KOPT-K1 (cell line): ENCODE results near the gene PCDHGA6.
"Not testable (repeated sequence)": the region's sequence is repeated elsewhere in the genome, so short reads cannot be mapped to it uniquely, and the experiment has no call there.

Experiments used
- H3K27ac ChIP-seq: fragments of 200-600 bp; sonication (generic); 2 replicates; pipeline ENCODE4 v1.5.1; 2016; ENCODE audit warnings: antibody characterized with exemption, mild to moderate bottlenecking, low read depth, low read length; ENCODE audit not compliant: poor library complexity, severe bottlenecking
- H3K36me3 ChIP-seq: fragments of 200-600 bp; sonication (generic); 2 replicates; pipeline ENCODE4 v1.5.1; 2017; ENCODE audit warnings: antibody characterized with exemption, mild to moderate bottlenecking, low read length, moderate library complexity; ENCODE audit not compliant: insufficient read depth
- H3K9me3 ChIP-seq: fragments of 200-600 bp; sonication (generic); 2 replicates; pipeline ENCODE4 v1.5.1; 2017; ENCODE audit warnings: antibody characterized with exemption, low read length, mild to moderate bottlenecking; ENCODE audit not compliant: insufficient read depth, poor library complexity, severe bottlenecking

PCDHGA6 gene

GRCh38 chr5:141398608-141399007 is 24.9 kb downstream of the PCDHGA6 start:
- Histone ChIP-seq H3K27ac (no peak overlapping the region), H3K36me3 (no peaks in the 10 kb centered on the region), H3K9me3 (peaks cover 3% of the 10 kb centered on the region)

DNA sequence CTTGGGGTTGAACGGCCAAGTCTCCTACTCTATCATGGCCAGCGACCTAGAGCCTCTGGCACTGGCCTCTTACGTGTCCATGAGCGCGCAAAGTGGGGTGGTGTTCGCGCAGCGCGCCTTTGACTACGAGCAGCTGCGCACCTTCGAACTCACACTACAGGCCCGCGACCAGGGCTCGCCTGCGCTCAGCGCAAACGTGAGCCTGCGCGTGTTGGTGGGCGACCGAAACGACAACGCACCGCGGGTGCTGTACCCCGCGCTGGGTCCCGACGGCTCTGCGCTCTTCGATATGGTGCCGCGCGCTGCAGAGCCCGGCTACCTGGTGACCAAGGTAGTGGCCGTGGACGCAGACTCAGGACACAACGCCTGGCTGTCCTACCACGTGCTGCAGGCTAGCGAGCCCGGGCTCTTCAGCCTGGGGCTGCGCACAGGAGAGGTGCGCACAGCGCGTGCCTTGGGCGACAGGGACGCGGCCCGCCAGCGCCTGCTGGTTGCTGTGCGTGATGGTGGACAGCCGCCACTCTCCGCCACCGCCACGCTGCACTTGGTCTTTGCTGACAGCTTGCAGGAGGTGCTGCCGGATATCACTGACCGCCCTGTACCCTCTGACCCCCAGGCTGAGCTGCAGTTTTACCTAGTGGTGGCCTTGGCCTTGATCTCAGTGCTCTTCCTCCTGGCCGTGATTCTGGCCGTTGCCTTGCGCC is 26.0 kb downstream of the PCDHGA6 start:
- H3K9me3 ChIP-seq: peaks cover 3% of the 10 kb centered on the region
- H3K36me3 ChIP-seq: no peaks in the 10 kb centered on the region
- no peak overlapping the region for H3K27ac ChIP-seq

DNA sequence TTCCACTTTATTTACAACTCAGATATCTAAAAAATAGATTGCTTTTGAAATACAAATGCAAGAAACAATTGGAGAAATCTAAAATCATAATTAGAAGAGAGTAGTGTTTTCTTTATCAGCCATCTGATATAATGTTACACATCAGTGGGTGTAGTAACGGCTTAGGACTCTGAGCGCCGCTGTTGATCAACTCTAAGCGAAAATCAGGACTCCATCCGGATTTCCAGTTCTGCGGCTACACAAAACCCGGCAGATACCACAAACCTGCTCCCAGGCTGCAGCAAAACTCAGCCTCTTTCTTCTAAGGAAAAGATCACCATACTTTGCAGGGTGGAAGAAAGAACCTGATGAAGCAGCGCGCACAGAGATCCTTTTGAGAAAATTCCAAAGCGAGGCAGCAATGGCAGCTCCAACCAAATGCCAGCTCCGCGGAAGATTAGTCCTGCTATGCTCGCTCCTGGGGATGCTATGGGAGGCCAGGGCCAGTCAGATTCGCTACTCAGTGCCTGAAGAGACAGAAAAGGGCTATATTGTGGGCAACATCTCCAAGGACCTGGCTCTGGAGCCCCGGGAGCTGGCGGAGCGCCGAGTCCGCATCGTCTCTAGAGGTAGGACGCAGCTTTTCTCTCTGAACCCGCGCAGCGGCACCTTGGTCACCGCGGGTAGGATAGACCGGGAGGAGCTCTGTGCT is 29.0 kb downstream of the PCDHGA6 start, which contains the start of gene PCDHGA9:
Gene PCDHGA9 (plus strand): TSS at position 226 of the 691 bp plus-strand sequence. CDS start 175 bp downstream, at position 401.
- Histone ChIP-seq H3K27ac (no peak within 1 kb of the TSS), H3K36me3 (no peaks in the 10 kb centered on the region), H3K9me3 (peaks cover 3% of the 10 kb centered on the region)

DNA sequence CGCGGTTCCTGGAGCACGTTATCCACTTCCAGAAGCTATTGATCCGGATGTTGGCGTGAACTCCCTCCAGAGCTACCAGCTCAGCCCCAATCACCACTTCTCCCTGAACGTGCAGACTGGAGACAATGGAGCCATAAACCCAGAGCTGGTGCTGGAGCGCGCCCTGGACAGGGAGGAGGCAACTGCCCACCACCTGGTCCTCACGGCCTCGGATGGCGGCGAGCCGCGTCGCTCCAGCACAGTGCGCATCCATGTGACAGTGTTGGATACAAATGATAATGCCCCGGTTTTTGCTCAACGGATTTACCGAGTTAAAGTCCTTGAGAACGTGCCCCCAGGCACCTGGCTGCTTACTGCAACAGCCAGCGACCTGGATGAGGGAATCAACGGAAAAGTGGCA is 29.7 kb downstream of the PCDHGA6 start:
- Histone ChIP-seq H3K27ac (no peak overlapping the region), H3K36me3 (no peaks in the 10 kb centered on the region), H3K9me3 (peaks cover 3% of the 10 kb centered on the region)

DNA sequence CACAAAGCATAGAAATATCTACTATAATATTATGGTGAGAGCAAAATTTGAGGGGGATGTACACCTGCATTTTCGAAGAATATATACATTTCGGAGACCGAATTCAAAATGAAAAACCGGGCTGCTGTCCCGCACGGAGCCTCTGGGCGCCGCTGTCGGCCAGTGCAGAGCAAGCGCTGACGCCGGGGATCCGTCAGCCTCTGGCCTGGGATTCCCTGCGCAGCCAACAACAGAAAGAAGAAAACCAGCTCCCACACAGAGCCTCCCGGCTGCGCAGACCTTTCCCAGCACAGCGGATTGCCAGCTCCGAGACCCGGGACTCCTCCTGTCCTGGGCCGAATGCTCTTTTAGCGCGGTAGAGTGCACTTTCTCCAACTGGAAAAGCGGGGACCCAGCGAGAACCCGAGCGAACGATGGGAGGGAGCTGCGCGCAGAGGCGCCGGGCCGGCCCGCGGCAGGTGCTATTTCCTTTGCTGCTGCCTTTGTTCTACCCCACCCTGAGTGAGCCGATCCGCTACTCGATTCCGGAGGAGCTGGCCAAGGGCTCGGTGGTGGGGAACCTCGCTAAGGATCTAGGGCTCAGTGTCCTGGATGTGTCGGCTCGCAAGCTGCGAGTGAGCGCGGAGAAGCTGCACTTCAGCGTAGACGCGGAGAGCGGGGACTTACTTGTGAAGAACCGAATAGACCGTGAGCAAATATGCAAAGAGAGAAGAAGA is 34.3 kb downstream of the PCDHGA6 start, which contains the start of gene PCDHGB6:
Gene PCDHGB6 (plus strand): TSS at position 232 of the 716 bp plus-strand sequence. CDS start 182 bp downstream, at position 414.
- not testable (repeated sequence) for H3K9me3 ChIP-seq, H3K27ac ChIP-seq, H3K36me3 ChIP-seq

- Histone ChIP-seq H3K9me3 (no peaks in the 10 kb centered on the region), H3K27ac (no peak overlapping the region), H3K36me3 (no peaks in the 10 kb centered on the region)
Measured at GRCh38 chr5:141409598-141410306, 36.1 kb downstream of the PCDHGA6 start.

DNA sequence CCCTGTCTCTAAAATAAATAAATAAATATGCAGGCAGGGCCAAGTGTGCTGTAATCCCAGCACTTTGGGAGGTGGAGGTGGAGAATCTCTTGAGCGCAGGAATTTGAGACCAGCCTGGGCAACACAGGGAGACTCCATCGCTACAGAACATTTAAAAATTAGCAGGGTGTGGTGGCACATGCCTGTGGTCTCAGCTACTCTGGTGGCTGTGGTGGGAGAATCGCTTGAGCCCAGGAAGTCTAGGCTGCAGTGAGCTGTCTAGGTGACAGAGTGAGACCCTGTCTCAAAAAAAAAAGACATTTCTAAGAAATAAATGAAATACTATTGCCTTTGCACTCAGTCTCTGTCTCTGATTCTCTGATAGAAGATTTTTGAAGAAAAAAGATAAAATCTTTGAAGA is 37.9 kb downstream of the PCDHGA6 start:
- Histone ChIP-seq H3K27ac (no peak overlapping the region), H3K36me3 (no peaks in the 10 kb centered on the region), H3K9me3 (no peaks in the 10 kb centered on the region)

DNA sequence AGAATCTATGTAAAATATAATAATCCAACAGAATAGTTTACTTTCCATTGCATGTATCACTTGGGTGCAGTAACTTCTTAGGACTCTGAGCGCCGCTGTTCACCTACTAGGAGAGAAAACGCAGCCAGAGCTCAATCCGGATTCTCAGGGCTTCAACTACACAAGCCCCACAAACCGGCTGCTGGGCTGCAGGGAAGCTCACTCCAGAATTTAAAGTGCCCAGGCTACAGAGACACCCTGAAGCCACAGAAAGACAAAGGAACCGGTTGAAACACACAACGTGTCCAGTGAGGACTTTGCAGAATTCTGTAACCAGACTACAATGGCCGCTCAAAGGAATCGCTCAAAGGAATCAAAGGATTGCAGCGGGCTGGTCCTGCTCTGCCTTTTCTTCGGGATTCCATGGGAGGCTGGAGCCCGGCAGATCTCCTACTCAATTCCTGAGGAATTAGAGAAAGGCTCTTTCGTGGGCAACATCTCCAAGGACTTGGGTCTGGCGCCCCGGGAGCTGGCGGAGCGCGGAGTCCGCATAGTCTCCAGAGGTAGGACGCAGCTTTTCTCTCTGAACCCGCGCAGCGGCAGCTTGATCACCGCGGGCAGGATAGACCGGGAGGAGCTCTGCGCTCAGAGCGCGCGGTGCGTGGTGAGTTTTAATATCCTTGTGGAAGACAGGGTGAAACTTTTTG is 39.3 kb downstream of the PCDHGA6 start, which contains the start of gene PCDHGA10:
Gene PCDHGA10 (plus strand): TSS at position 134 of the 686 bp plus-strand sequence. CDS start 189 bp downstream, at position 323.
- Histone ChIP-seq H3K27ac (no peak within 1 kb of the TSS), H3K36me3 (no peaks in the 10 kb centered on the region), H3K9me3 (no peaks in the 10 kb centered on the region)

DNA sequence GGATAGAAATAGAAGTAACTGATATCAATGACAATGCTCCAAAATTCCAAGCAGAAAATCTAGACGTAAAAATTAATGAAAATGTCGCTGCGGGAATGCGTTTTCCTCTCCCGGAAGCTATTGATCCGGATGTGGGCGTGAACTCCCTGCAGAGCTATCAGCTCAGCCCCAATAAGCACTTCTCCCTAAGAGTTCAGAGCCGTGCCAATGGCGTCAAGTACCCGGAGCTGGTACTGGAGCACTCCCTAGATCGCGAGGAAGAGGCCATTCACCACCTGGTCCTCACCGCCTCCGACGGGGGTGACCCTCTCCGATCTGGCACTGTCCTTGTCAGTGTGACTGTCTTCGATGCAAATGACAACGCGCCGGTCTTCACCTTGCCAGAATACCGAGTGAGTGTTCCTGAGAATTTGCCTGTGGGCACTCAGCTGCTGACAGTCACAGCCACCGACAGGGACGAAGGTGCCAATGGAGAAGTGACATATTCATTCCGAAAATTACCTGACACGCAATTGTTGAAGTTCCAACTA is 39.9 kb downstream of the PCDHGA6 start:
- H3K9me3 ChIP-seq: no peaks in the 10 kb centered on the region
- no peaks in the 10 kb centered on the region for H3K36me3 ChIP-seq

DNA sequence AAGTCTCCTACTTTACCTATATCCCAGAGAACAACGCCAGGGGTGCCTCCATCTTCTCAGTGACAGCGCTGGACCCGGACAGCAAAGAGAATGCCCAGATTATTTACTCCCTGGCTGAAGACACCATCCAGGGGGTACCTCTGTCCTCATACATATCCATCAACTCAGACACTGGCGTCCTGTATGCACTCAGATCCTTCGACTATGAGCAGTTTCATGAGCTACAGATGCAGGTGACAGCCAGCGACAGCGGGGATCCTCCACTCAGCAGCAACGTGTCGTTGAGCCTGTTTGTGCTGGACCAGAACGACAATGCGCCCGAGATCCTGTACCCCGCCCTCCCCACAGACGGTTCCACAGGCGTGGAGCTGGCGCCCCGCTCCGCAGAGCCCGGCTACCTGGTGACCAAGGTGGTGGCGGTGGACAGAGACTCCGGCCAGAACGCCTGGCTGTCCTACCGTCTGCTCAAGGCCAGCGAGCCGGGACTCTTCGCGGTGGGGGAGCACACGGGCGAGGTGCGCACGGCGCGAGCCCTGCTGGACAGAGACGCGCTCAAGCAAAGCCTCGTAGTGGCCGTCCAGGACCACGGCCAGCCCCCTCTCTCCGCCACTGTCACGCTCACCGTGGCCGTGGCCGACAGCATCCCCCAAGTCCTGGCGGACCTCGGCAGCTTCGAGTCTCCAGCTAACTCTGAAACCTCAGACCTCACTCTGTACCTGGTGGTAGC is 41.0 kb downstream of the PCDHGA6 start:
- not testable (repeated sequence) for H3K36me3 ChIP-seq, H3K27ac ChIP-seq, H3K9me3 ChIP-seq

More for the DNA sequence above, 39.9 kb downstream of the PCDHGA6 start:
- H3K27ac ChIP-seq: no peak overlapping the region

DNA sequence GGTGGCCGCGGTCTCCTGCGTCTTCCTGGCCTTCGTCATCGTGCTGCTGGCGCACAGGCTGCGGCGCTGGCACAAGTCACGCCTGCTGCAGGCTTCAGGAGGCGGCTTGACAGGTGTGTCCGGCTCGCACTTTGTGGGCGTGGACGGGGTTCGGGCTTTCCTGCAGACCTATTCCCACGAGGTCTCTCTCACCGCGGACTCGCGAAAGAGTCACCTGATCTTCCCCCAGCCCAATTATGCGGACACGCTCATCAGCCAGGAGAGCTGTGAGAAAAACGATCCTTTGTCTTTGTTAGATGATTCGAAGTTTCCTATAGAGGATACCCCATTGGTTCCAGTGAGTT is 41.6 kb downstream of the PCDHGA6 start:
- peaks cover 11% of the 10 kb centered on the region for H3K9me3 ChIP-seq
- not testable (repeated sequence) for H3K36me3 ChIP-seq, H3K27ac ChIP-seq

DNA sequence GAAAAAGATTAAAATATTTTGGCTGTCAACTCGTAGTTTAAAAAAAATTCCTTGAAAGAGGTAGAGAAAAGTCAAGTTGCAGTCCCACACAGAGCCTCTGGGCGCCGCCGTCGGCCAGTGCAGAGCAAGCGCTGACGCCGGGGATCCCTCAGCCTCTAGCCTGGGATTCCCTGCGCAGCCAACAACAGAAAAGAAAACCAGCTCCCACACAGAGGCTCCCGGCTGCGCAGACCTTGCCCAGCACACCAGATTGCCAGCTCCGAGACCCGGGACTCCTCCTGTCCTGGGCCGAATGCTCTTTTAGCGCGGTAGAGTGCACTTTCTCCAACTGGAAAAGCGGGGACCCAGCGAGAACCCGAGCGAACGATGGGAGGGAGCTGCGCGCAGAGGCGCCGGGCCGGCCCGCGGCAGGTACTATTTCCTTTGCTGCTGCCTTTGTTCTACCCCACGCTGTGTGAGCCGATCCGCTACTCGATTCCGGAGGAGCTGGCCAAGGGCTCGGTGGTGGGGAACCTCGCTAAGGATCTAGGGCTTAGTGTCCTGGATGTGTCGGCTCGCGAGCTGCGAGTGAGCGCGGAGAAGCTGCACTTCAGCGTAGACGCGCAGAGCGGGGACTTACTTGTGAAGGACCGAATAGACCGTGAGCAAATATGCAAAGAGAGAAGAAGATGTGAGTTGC is 43.9 kb downstream of the PCDHGA6 start, which contains the start of gene PCDHGB7:
Gene PCDHGB7 (plus strand): TSS at position 184 of the 679 bp plus-strand sequence. CDS start 183 bp downstream, at position 367.
- H3K36me3 ChIP-seq, H3K27ac ChIP-seq: not testable (repeated sequence)
- H3K9me3 ChIP-seq: peaks cover 15% of the 10 kb centered on the region
